LNCaP clone FGC (cell line): Measurements from ENCODE around the gene MT4.

ENCODE experiments used
- DNase-seq: peaks from one replicate; pipeline ENCODE4 v3.0.0-alpha.2; 2011; ENCODE audit warnings: low read depth
- H3K4me3 ChIP-seq: 2 replicates; pipeline ENCODE4 v1.5.1; 2011; ENCODE audit warnings: mild to moderate bottlenecking, low read depth, low read length, control low read depth
- CTCF ChIP-seq: IDR thresholded peaks from 2 replicates; pipeline ENCODE4 v1.5.1; 2012; ENCODE audit warnings: mild to moderate bottlenecking; ENCODE audit not compliant: control insufficient read depth, insufficient read depth; ENCODE audit errors: extremely low read depth

MT4 gene

GRCh38 chr16:56613706-56614105 lies 48.8 kb downstream of the MT4 start:
- TF ChIP-seq CTCF: no peak
- DNase-seq: no peak
- no peak overlapping the region for H3K4me3 ChIP-seq

- no peak for DNase-seq
- no peak overlapping the region for H3K4me3 ChIP-seq
- no peak for TF ChIP-seq CTCF
Measured at GRCh38 chr16:56614549-56614991, 49.7 kb downstream of the MT4 start.

GRCh38 chr16:56615353-56615752 lies 50.5 kb downstream of the MT4 start:
- no peak overlapping the region for H3K4me3 ChIP-seq
- TF ChIP-seq CTCF: no peak
- no peak for DNase-seq

GRCh38 chr16:56616608-56617211 lies 51.8 kb downstream of the MT4 start:
- DNase-seq: no peak
- no peak for TF ChIP-seq CTCF
- H3K4me3 ChIP-seq: no peak overlapping the region

- no peak for DNase-seq
- H3K4me3 ChIP-seq: no peak overlapping the region
- no peak for TF ChIP-seq CTCF
Measured at GRCh38 chr16:56617212-56618085, 52.6 kb downstream of the MT4 start.

GRCh38 chr16:56618138-56618537 lies 53.3 kb downstream of the MT4 start:
- no peak overlapping the region for H3K4me3 ChIP-seq
- TF ChIP-seq CTCF: no peak
- DNase-seq: no peak
